ENCODE measurements around the gene PPP4R4.

DNA sequence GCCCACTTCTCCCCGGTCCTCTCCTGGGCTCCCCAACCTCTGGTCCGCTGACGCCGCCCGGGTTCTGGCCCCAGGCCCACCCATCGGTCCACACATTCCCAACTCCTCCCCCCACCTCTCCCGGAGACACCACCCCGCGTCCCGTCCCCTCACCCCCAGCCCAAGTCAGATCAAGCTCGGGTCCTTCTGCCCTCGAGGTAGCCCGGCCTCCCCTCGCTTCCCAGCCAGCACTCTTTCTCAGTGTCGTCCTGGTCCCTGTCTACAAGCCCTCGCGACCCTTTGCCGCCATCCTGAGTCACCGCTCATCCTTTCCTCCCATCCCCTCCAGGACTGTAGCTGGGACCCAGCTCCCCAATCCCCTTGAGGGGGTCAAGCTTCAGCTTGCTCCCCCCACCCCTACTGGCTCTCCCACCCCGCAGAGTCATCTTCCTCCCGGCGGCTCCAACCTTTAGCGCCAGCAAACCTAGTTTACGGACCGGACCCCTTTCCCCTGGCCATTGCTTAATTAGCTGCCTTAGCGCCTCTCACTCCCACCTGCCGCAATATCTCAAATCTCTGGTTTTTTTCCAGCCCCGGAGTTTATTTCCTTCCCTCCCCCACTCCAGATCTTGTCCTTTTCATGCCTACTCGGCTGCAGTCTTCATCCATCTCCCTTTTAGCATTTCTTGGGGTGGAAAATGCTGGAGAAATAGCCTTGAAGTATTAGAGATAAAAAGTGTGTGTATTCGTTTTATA lies 1.1 kb downstream of the PPP4R4 start:
- TF ChIP-seq POLR2A (IDR thresholded peaks at IDR 0.05): no peak
- TF ChIP-seq CTCF (IDR thresholded peaks at IDR 0.05): no peak
